Large intestine (tissue), 3 donors: ENCODE data around the gene DDR1. TPM values are rescaled to one million over a fixed set of nuclear protein-coding genes. Genes with fewer than 3 reads are reported as not detected.
A peak's percentile ranks its signal among the peaks of the same experiment; 100 is the strongest.
"Not testable (repeated sequence)": the region's sequence is repeated elsewhere in the genome, so short reads cannot be mapped to it uniquely, and the experiment has no call there.

Experiments
- DNase-seq, 2 donors: peaks; one replicate each; pipeline versions ENCODE4 v3.0.0 to v3.0.0-alpha.2; 2013
- H3K27ac ChIP-seq: one replicate; pipeline ENCODE4 v1.5.1; 2013; ENCODE audit warnings: low read length
- H3K27me3 ChIP-seq: 2 replicates; pipeline ENCODE4 v1.6.1; 2013; ENCODE audit warnings: low read length; ENCODE audit not compliant: control insufficient read depth, insufficient read depth
- H3K36me3 ChIP-seq: 2 replicates; pipeline ENCODE4 v1.6.1; 2013; ENCODE audit warnings: low read length; ENCODE audit not compliant: control insufficient read depth, insufficient read depth
- H3K4me1 ChIP-seq: one replicate; pipeline ENCODE4 v1.6.1; 2013; ENCODE audit warnings: low read length; ENCODE audit not compliant: control insufficient read depth, insufficient read depth
- H3K4me3 ChIP-seq: one replicate; pipeline ENCODE4 v1.5.1; 2013; ENCODE audit warnings: low read length
- H3K9me3 ChIP-seq: one replicate; pipeline ENCODE4 v1.6.1; 2013; ENCODE audit warnings: mild to moderate bottlenecking, low read depth, low read length, moderate library complexity; ENCODE audit not compliant: control insufficient read depth
- WGBS: methylation state at CpG from one replicate; pipeline ENCODE4 v1.1.5; 2013; ENCODE audit warnings: low lambda C conversion rate; ENCODE audit not compliant: insufficient coverage; 5-methylcytosine and 5-hydroxymethylcytosine counted together
- polyA plus RNA-seq: library from polyadenylated mRNA; unstranded; fragments of 120-200 nt; gene quantifications from one replicate; pipeline ENCODE4 v1.2.1, GENCODE V29; 2013

The DDR1 gene
- polyA plus RNA-seq, 1 donor, result 150 TPM

DNA sequence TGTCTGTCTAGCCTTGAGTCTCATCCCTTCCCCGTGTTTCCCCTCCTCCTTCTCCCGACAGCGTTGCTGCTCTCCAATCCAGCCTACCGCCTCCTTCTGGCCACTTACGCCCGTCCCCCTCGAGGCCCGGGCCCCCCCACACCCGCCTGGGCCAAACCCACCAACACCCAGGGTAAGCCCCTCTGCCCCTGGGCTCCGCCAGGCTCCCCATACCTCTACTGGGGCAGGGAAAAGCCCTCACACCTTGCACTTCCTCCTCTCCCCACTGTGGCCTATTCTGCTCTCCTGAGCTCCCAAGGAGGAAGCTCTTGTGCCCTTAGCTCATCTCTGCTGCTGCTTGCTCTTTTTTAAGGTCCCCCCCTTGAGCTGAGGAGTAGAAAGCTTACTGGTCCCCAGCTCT is 11.0 kb downstream of the DDR1 start:
- Histone ChIP-seq H3K9me3 (no peaks in the 10 kb centered on the region), H3K4me3 (no peak overlapping the region), H3K27ac (no peak overlapping the region), H3K4me1 (no peaks in the 10 kb centered on the region), H3K36me3 (peaks cover 93% of the 10 kb centered on the region), H3K27me3 (no peaks in the 10 kb centered on the region)
- no CpG with 5 or more reads among the region's 10 CpGs for WGBS
- no peak for DNase-seq

DNA sequence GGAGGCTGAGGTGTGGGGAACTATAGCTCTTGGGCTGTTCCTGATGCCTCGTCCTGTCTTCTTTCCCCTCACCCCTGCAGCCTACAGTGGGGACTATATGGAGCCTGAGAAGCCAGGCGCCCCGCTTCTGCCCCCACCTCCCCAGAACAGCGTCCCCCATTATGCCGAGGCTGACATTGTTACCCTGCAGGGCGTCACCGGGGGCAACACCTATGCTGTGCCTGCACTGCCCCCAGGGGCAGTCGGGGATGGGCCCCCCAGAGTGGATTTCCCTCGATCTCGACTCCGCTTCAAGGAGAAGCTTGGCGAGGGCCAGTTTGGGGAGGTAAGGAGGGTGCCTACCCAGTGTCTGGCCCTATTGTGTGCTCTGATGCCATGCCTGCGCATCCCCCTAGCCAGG is 12.2 kb downstream of the DDR1 start:
- Histone ChIP-seq H3K4me3 (no peak overlapping the region), H3K4me1 (no peaks in the 10 kb centered on the region), H3K9me3 (no peaks in the 10 kb centered on the region), H3K36me3 (peaks cover 81% of the 10 kb centered on the region), H3K27me3 (no peaks in the 10 kb centered on the region), H3K27ac (no peak overlapping the region)
- WGBS, result no CpG with 5 or more reads among the region's 13 CpGs
- no peak for DNase-seq

DNA sequence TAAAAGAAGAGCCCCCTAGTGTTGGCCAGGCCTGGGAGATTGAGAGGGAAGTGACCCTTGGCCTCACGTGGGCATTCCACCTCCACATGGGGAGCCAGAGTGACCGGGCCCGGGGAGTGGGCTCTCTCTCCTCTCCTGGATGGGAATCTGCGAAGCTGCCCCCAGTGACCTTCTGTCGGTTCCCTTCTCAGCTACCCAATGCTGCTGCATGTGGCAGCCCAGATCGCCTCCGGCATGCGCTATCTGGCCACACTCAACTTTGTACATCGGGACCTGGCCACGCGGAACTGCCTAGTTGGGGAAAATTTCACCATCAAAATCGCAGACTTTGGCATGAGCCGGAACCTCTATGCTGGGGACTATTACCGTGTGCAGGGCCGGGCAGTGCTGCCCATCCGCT is 13.6 kb downstream of the DDR1 start:
- WGBS, result no CpG with 5 or more reads among the region's 16 CpGs
- Histone ChIP-seq H3K27me3 (no peaks in the 10 kb centered on the region), H3K4me3 (no peak overlapping the region), H3K36me3 (peaks cover 67% of the 10 kb centered on the region), H3K4me1 (no peaks in the 10 kb centered on the region), H3K9me3 (no peaks in the 10 kb centered on the region), H3K27ac (no peak overlapping the region)
- DNase-seq, result no peak

DNA sequence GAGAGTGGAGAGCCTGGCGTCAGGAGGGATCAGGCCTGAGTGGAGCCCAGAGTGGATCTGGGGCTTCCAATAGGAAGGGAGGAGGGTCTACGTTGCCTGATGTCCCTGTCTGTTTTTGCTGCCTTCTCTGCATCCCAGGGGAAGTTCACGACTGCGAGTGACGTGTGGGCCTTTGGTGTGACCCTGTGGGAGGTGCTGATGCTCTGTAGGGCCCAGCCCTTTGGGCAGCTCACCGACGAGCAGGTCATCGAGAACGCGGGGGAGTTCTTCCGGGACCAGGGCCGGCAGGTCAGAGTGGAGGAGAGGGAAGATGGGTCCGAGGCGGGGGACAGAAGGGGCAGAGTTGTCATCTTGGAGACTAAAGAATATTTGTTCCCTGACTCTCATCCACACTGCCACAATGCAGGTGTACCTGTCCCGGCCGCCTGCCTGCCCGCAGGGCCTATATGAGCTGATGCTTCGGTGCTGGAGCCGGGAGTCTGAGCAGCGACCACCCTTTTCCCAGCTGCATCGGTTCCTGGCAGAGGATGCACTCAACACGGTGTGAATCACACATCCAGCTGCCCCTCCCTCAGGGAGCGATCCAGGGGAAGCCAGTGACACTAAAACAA is 14.5 kb downstream of the DDR1 start:
- Histone ChIP-seq H3K9me3 (no peaks in the 10 kb centered on the region), H3K27ac (no peak overlapping the region), H3K36me3 (peaks cover 58% of the 10 kb centered on the region), H3K4me3 (no peak overlapping the region), H3K4me1 (no peaks in the 10 kb centered on the region), H3K27me3 (no peaks in the 10 kb centered on the region)
- no peak for DNase-seq
- WGBS, result no CpG with 5 or more reads among the region's 23 CpGs

DNA sequence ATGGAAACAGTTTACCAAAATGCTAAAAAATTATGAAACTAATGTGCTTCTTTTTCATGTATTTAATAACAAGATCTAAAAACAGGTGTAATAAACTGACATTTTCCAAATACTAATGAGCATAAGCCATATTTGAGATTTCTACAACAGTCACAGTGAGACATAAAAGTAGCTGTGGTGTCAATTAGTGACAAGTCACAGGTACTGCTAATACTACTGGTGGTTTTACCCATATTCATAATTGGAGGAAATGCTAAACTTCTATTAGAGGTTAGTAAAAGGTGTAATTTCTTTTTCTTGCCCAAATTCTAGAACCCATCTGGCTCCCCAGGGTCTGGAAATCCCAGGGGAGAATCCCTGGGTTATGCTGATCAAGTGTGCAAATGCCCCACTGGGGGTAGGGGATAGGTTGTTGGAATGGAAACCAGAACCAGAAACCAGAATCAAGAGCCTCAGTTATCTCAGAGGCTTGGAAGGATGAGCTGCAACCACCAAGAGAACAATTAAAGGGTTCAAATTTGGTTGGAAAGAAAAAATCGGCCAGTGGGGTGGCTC is 16.6 kb downstream of the DDR1 start:
- Histone ChIP-seq H3K27ac (no peak overlapping the region), H3K9me3 (no peaks in the 10 kb centered on the region), H3K4me3 (no peak overlapping the region), H3K27me3 (no peaks in the 10 kb centered on the region), H3K36me3 (peaks cover 38% of the 10 kb centered on the region), H3K4me1 (no peaks in the 10 kb centered on the region)
- WGBS, result no CpG with 5 or more reads among the region's 1 CpG
- DNase-seq, result no peak

DNA sequence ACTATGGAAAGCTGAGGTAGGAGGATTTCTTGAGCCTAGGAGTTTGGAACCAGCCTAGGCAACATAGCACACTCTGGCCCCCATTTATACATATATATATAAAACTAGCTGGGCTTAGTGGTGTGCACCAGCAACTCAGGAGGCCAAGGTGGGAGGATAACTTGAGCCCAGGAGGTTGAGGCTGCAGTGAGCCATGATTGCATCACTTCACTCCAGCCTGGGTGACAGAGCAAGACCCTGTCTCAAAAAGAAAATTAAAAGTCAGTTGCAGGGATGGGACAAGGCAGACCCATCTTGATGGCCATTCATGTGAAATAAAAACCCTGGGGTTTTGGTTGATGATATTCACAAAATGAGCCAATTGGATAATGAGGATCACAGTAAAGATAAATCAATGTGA is 17.1 kb downstream of the DDR1 start:
- Histone ChIP-seq H3K9me3 (no peaks in the 10 kb centered on the region), H3K27ac (no peak overlapping the region), H3K4me3 (no peak overlapping the region), H3K27me3 (no peaks in the 10 kb centered on the region), H3K4me1 (no peaks in the 10 kb centered on the region), H3K36me3 (peaks cover 33% of the 10 kb centered on the region)
- DNase-seq, result no peak

DNA sequence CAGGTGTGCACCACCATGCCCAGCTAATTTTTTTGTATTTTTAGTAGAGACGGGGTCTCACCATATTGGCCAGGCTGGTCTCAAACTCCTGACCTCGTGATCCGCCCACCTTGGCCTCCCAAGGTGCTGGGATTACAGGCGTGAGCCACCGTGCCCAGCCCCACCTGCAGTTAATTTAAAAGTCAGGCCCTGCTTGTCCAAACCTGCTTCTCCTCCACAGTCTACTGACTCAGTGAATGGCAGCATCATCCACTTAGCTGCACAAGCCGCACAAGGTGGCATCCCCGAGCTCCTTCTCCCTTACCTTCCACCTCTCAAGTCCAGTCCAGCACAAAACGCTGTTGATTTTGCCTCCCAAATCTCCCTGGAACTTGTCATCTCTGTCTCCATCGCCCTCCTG is 17.9 kb downstream of the DDR1 start:
- not testable (repeated sequence) for H3K4me3 ChIP-seq, H3K27ac ChIP-seq, H3K4me1 ChIP-seq, H3K9me3 ChIP-seq, DNase-seq, H3K27me3 ChIP-seq
- no CpG with 5 or more reads among the region's 9 CpGs for WGBS
- peaks cover 27% of the 10 kb centered on the region for H3K36me3 ChIP-seq

DNA sequence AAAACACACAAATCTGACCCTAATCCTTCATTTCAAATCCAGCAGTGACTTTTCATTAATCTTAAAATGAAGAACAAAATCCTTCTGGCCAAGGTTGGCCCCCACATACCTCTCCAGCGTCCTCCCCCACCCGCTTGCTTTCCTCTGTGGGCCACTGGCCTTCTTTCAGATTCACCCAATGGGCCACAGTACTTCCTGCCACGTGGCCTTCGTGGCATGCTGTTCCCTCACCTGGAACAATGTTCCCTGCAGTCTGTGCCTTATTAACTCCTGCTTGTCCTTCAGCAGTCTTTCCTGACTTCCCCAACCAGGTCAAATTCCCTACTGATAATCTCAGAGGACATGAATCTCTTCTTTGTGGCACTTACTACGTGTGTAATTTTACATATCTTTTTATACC is 18.4 kb downstream of the DDR1 start:
- no peak for DNase-seq
- peaks cover 22% of the 10 kb centered on the region for H3K36me3 ChIP-seq
- no peaks in the 10 kb centered on the region for H3K4me1 ChIP-seq
- H3K4me3 ChIP-seq, result no peak overlapping the region
- no peaks in the 10 kb centered on the region for H3K27me3 ChIP-seq
- H3K27ac ChIP-seq, result no peak overlapping the region
- H3K9me3 ChIP-seq, result no peaks in the 10 kb centered on the region
- no CpG with 5 or more reads among the region's 5 CpGs for WGBS

DNA sequence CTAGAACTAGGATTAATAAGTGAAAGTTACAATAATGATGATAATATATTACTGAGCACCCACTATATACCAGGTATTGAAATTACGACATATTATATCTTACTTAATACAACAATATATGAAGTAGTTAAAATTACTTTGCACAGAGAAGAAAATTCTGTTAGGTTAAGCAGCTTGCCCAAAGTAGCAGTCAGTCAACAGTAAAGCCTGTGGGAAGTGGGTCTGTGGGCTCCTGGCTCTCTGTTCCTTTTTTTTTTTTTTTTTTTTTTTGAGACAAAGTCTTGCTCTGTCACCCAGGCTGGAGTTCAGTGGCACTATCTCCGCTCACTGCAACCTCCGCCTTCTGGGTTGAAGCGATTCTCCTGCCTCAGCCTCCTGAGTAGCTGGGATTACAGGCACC is 18.9 kb downstream of the DDR1 start:
- Histone ChIP-seq H3K4me3 (no peak overlapping the region), H3K4me1 (no peaks in the 10 kb centered on the region), H3K27me3 (no peaks in the 10 kb centered on the region), H3K27ac (no peak overlapping the region), H3K36me3 (peaks cover 16% of the 10 kb centered on the region), H3K9me3 (no peaks in the 10 kb centered on the region)
- no peak for DNase-seq
- no CpG with 5 or more reads among the region's 4 CpGs for WGBS

DNA sequence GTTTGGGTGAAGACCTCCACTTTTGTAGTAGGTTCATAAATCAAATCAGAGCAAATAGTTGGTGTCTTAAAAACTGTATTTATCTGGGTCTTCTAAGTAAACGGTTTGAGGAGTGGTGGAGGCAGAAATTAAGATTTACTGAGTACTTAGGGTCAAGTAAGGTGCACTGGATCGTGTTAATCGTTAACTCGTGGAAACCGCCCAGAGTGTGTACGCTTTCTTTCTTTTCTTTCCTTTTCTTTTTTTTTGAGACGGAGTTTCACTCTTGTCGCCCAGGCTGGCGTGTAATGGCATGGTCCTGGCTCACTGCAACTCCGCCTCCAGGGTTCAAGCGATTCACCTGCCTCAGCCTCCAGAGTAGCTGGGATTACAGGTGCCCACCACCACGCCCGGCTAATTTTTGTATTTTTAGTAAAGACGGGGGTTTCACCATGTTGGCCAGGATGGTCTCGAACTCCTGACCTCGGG is 23.0 kb downstream of the DDR1 start:
- 20% methylated on average over 4 of the region's 16 CpGs for WGBS

More for the DNA sequence above, 23.0 kb downstream of the DDR1 start:
- H3K27ac ChIP-seq, H3K9me3 ChIP-seq, H3K4me1 ChIP-seq, H3K27me3 ChIP-seq: not testable (repeated sequence)
- peak; percentile 55 to 65 for DNase-seq
- H3K36me3 ChIP-seq, result peaks cover 21% of the 10 kb centered on the region
- peak overlapping the region; percentile 74 for H3K4me3 ChIP-seq
